ENCODE data around the gene CALU. TPM values are rescaled to one million over a fixed set of nuclear protein-coding genes. Genes with fewer than 3 reads are reported as not detected.

Gene CALU
- total and polyA plus RNA-seq, 4 experiments from 2014 or later: 18.4 to 24.2 (median 22.0) TPM

- Histone ChIP-seq H3K27me3 (ENCODE audit: insufficient read depth, low read length) (no peaks in the 10 kb centered on the region), H3K4me3 (ENCODE audit: low read length in 2 of 2) (no peak overlapping the region), H3K9me3 (ENCODE audit: control insufficient read depth in 1 of 2, low read length in 2 of 2) (no peaks in the 10 kb centered on the region), H3K27ac (ENCODE audit: low read depth, low read length) (no peak overlapping the region), H3K4me1 (ENCODE audit: insufficient read depth, low read length) (no peaks in the 10 kb centered on the region), H3K36me3 (ENCODE audit: insufficient read depth, low read length) (no peaks in the 10 kb centered on the region)
- Mint-ChIP-seq H3K4me3 (no peak overlapping the region), H3K4me1 (peaks cover 0 to under 1% (median 0%) of the 10 kb centered on the region in 4 donors), H3K36me3 (peaks cover 0 to 5% of the 10 kb centered on the region in 2 donors), H3K27ac (no peak overlapping the region), H3K27me3 (peaks cover 2 to 4% of the 10 kb centered on the region in 2 donors), H3K9me3 (peaks cover 0 to 4% (median 0%) of the 10 kb centered on the region in 8 donors)
- DNase-seq: no peak
- ChIA-PET POLR2A (ENCODE audit: partially characterized antibody) (no interaction called here), CTCF (ENCODE audit: partially characterized antibody) (no interaction called here)
- intact Hi-C loops (cut with micrococcal nuclease): no loop called here
These were observed 30.3 kb upstream of the CALU start for GRCh38 chr7:128708824-128709223.

DNA sequence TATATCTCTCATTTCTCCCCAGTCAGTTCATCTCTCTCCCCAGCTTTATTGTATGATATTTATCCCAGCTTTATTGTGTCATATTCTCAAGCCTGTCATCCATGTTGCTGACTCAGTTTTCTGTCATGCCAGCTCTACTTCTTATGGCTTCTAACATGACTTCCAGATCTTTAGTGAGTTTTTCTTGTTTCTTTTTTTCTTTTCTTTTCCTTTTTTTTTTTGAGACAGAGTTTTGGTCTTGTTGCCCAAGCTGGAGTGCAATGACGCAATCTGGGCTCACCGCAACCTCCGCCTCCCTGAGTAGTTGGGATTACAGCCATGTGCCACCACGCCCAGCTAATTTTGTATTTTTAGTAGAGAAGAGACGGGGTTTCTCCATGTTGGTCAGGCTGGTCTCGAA lies 28.7 kb upstream of the CALU start:
- ChIA-PET CTCF (ENCODE audit: partially characterized antibody) (interaction anchor here (1.1 kb wide), 1 partner anchor 11 kb away, joined by 3 read pairs; no protein-coding TSS in a partner anchor), POLR2A (ENCODE audit: partially characterized antibody) (no interaction called here)
- peaks cover 0 to 4% (median 1%) of the 10 kb centered on the region in 8 donors for H3K9me3 Mint-ChIP-seq
- Histone ChIP-seq H3K27ac (ENCODE audit: low read depth, low read length) (no peak overlapping the region), H3K27me3 (ENCODE audit: insufficient read depth, low read length) (no peaks in the 10 kb centered on the region), H3K9me3 (ENCODE audit: control insufficient read depth in 1 of 2, low read length in 2 of 2) (no peaks in the 10 kb centered on the region), H3K36me3 (ENCODE audit: insufficient read depth, low read length) (no peaks in the 10 kb centered on the region), H3K4me3 (ENCODE audit: low read length in 2 of 2) (no peak overlapping the region), H3K4me1 (ENCODE audit: insufficient read depth, low read length) (no peaks in the 10 kb centered on the region)
- no peak overlapping the region for H3K4me3 Mint-ChIP-seq
- peaks cover 0 to 5% of the 10 kb centered on the region in 2 donors for H3K36me3 Mint-ChIP-seq
- no peak overlapping the region for H3K27ac Mint-ChIP-seq
- H3K4me1 Mint-ChIP-seq: no peaks in the 10 kb centered on the region
- no peak for DNase-seq
- peaks cover 2 to 7% of the 10 kb centered on the region in 2 donors for H3K27me3 Mint-ChIP-seq
- intact Hi-C loops (cut with micrococcal nuclease): no loop called here

- H3K27me3 ChIP-seq (ENCODE audit: insufficient read depth, low read length): no peaks in the 10 kb centered on the region
- intact Hi-C loops (cut with micrococcal nuclease): no loop called here
- Mint-ChIP-seq H3K27me3 (peaks cover 7 to 8% of the 10 kb centered on the region in 2 donors), H3K4me3 (no peak overlapping the region), H3K4me1 (no peaks in the 10 kb centered on the region), H3K27ac (no peak overlapping the region), H3K36me3 (peaks cover 0 to 5% of the 10 kb centered on the region in 2 donors), H3K9me3 (peaks cover 0 to 4% (median 2%) of the 10 kb centered on the region in 8 donors)
- H3K27ac ChIP-seq (ENCODE audit: low read depth, low read length): no peak overlapping the region
- POLR2A ChIA-PET (ENCODE audit: partially characterized antibody): no interaction called here
- CTCF ChIA-PET (ENCODE audit: partially characterized antibody): interaction anchor here (0.8 kb wide), 1 partner anchor 170 kb away, joined by 3 read pairs; no protein-coding TSS in a partner anchor
- H3K36me3 ChIP-seq (ENCODE audit: insufficient read depth, low read length): no peaks in the 10 kb centered on the region
- no peak for DNase-seq
- H3K4me1 ChIP-seq (ENCODE audit: insufficient read depth, low read length): no peaks in the 10 kb centered on the region
- no peak overlapping the region for H3K4me3 ChIP-seq (ENCODE audit: low read length in 2 of 2)
- no peaks in the 10 kb centered on the region for H3K9me3 ChIP-seq (ENCODE audit: control insufficient read depth in 1 of 2, low read length in 2 of 2)
These were observed 25.4 kb upstream of the CALU start for GRCh38 chr7:128713794-128714193.

DNA sequence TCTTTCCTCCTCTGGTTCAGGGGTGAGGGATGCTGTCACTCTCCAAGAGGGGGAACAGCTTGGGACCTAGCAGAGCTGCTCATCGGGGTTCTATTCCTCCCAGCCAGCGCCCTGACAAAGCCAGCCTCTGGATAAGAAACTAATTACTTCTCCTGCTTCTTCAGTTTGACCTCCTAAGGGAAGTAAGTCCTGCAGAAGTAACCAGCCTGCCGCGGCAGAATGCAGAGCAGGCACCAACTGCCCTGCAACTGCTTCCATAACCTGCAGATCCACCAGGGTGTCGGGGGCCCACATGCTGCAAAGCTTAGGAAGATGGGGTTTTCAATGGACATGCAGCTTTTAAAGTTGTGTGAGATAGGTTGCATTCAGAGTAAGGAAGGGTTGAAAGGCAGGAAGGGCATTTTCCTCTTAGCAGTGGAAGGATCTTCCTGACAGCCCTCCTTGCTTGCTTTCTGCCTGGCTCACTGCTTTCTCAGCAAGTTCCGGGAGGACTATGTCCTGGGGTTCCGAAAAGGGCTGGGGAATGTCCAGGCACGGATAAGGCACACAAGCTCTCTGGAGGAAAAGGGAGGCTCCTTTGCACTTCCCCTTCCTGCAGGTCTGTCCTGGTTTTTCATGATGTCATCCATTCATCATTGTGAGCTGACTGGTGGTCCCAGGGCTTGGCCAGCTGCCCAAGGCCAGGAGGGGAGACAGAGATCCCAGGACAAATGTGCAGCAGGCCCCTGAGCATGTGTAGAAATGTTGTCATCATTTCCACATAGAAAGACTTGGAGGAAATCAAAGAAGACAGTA lies 24.3 kb upstream of the CALU start:
- H3K9me3 Mint-ChIP-seq: peaks cover 0 to 4% (median 2%) of the 10 kb centered on the region in 8 donors
- H3K27me3 Mint-ChIP-seq: peaks cover 7 to 8% of the 10 kb centered on the region in 2 donors
- no peak overlapping the region for H3K27ac Mint-ChIP-seq
- peaks cover 0 to 5% of the 10 kb centered on the region in 2 donors for H3K36me3 Mint-ChIP-seq
- no peaks in the 10 kb centered on the region for H3K4me1 Mint-ChIP-seq
- DNase-seq: no peak
- Histone ChIP-seq H3K4me1 (ENCODE audit: insufficient read depth, low read length) (no peaks in the 10 kb centered on the region), H3K27me3 (ENCODE audit: insufficient read depth, low read length) (no peaks in the 10 kb centered on the region), H3K36me3 (ENCODE audit: insufficient read depth, low read length) (no peaks in the 10 kb centered on the region), H3K4me3 (ENCODE audit: low read length in 2 of 2) (no peak overlapping the region), H3K27ac (ENCODE audit: low read depth, low read length) (no peak overlapping the region), H3K9me3 (ENCODE audit: control insufficient read depth in 1 of 2, low read length in 2 of 2) (no peaks in the 10 kb centered on the region)
- CTCF ChIA-PET (ENCODE audit: partially characterized antibody): no interaction called here
- POLR2A ChIA-PET (ENCODE audit: partially characterized antibody): no interaction called here
- no peak overlapping the region for H3K4me3 Mint-ChIP-seq
- intact Hi-C loops (cut with micrococcal nuclease): no loop called here

- ChIA-PET CTCF (ENCODE audit: partially characterized antibody) (interaction anchor here (0.7 kb wide), 1 partner anchor 458 kb away, joined by 3 read pairs; no protein-coding TSS in a partner anchor), POLR2A (ENCODE audit: partially characterized antibody) (no interaction called here)
- H3K36me3 ChIP-seq (ENCODE audit: insufficient read depth, low read length): no peaks in the 10 kb centered on the region
These were observed 20.1 kb upstream of the CALU start for GRCh38 chr7:128718967-128719642.

DNA sequence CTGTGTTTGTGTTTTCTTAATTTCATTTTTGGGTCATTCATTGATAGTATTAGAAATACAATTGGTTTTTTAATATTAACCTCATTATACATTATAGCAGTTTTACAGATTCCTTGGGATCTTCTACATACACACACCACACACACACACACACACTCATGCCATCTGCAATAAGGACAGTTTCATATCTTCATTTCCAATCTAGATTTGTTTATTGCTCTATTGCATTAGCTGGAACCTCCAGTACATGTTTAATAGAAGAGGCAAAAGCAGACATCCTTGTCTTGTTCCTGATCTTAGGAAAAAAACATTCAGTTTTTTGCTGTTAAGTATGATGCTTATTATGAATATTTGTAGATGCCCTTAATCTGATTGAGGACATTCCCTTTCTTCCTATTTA lies 17.8 kb upstream of the CALU start:
- Histone ChIP-seq H3K9me3 (ENCODE audit: control insufficient read depth in 1 of 2, low read length in 2 of 2) (no peaks in the 10 kb centered on the region), H3K4me1 (ENCODE audit: insufficient read depth, low read length) (no peaks in the 10 kb centered on the region), H3K4me3 (ENCODE audit: low read length in 2 of 2) (no peak overlapping the region), H3K27me3 (ENCODE audit: insufficient read depth, low read length) (no peaks in the 10 kb centered on the region), H3K36me3 (ENCODE audit: insufficient read depth, low read length) (no peaks in the 10 kb centered on the region), H3K27ac (ENCODE audit: low read depth, low read length) (no peak overlapping the region)
- POLR2A ChIA-PET (ENCODE audit: partially characterized antibody): no interaction called here
- Mint-ChIP-seq H3K27ac (no peak overlapping the region), H3K36me3 (no peaks in the 10 kb centered on the region), H3K4me1 (no peaks in the 10 kb centered on the region), H3K27me3 (peaks cover 2 to 18% of the 10 kb centered on the region in 2 donors), H3K4me3 (no peak overlapping the region), H3K9me3 (no peaks in the 10 kb centered on the region)
- CTCF ChIA-PET (ENCODE audit: partially characterized antibody): no interaction called here
- no peak for DNase-seq
- intact Hi-C loops (cut with micrococcal nuclease): no loop called here

More at GRCh38 chr7:128718967-128719642, 20.1 kb upstream of the CALU start:
- Mint-ChIP-seq H3K4me3 (no peak overlapping the region), H3K27me3 (peaks cover 5 to 6% of the 10 kb centered on the region in 2 donors), H3K9me3 (peaks cover 0 to 2% (median 0%) of the 10 kb centered on the region in 8 donors), H3K27ac (no peak overlapping the region), H3K4me1 (no peaks in the 10 kb centered on the region), H3K36me3 (no peaks in the 10 kb centered on the region)
- no peak for DNase-seq
- Histone ChIP-seq H3K9me3 (ENCODE audit: control insufficient read depth in 1 of 2, low read length in 2 of 2) (no peaks in the 10 kb centered on the region), H3K27me3 (ENCODE audit: insufficient read depth, low read length) (no peaks in the 10 kb centered on the region), H3K4me1 (ENCODE audit: insufficient read depth, low read length) (no peaks in the 10 kb centered on the region), H3K4me3 (ENCODE audit: low read length in 2 of 2) (no peak overlapping the region), H3K27ac (ENCODE audit: low read depth, low read length) (no peak overlapping the region)
- intact Hi-C loops (cut with micrococcal nuclease): no loop called here

GRCh38 chr7:128724743-128725142 lies 14.4 kb upstream of the CALU start:
- Mint-ChIP-seq H3K27ac (no peak overlapping the region), H3K9me3 (no peaks in the 10 kb centered on the region), H3K36me3 (no peaks in the 10 kb centered on the region), H3K27me3 (peaks cover 2 to 12% of the 10 kb centered on the region in 2 donors), H3K4me1 (no peaks in the 10 kb centered on the region), H3K4me3 (no peak overlapping the region)
- CTCF ChIA-PET (ENCODE audit: partially characterized antibody): interaction anchor here (1.0 kb wide), 1 partner anchor 16 kb away, joined by 4 read pairs; no protein-coding TSS in a partner anchor
- intact Hi-C loops (cut with micrococcal nuclease): no loop called here
- no peaks in the 10 kb centered on the region for H3K4me1 ChIP-seq (ENCODE audit: insufficient read depth, low read length)
- H3K9me3 ChIP-seq (ENCODE audit: control insufficient read depth in 1 of 2, low read length in 2 of 2): no peaks in the 10 kb centered on the region
- no peak overlapping the region for H3K4me3 ChIP-seq (ENCODE audit: low read length in 2 of 2)
- H3K36me3 ChIP-seq (ENCODE audit: insufficient read depth, low read length): no peaks in the 10 kb centered on the region
- no peaks in the 10 kb centered on the region for H3K27me3 ChIP-seq (ENCODE audit: insufficient read depth, low read length)
- H3K27ac ChIP-seq (ENCODE audit: low read depth, low read length): no peak overlapping the region
- DNase-seq: no peak
- POLR2A ChIA-PET (ENCODE audit: partially characterized antibody): no interaction called here

Measured in CD4-positive, alpha-beta memory T cell (primary cell).